Measurements from ENCODE around the gene MACROD1.

MACROD1 gene

GRCh38 chr11:64152841-64153691, 12.8 kb downstream of the MACROD1 start:
- in situ Hi-C loops (cut with HindIII; ENCODE audit: low sequenced_read_pairs): no loop called here

GRCh38 chr11:64151337-64151736, 14.6 kb downstream of the MACROD1 start:
- in situ Hi-C loops (cut with HindIII; ENCODE audit: low sequenced_read_pairs): no loop called here

GRCh38 chr11:64150481-64151239, 15.3 kb downstream of the MACROD1 start:
- in situ Hi-C loops (cut with HindIII; ENCODE audit: low sequenced_read_pairs): no loop called here

GRCh38 chr11:64150051-64150450, 15.9 kb downstream of the MACROD1 start:
- in situ Hi-C loops (cut with HindIII; ENCODE audit: low sequenced_read_pairs): no loop called here

- in situ Hi-C loops (cut with HindIII; ENCODE audit: low sequenced_read_pairs): no loop called here
Measured at GRCh38 chr11:64148917-64149617, 16.8 kb downstream of the MACROD1 start.

- in situ Hi-C loops (cut with HindIII; ENCODE audit: low sequenced_read_pairs): no loop called here
Measured at GRCh38 chr11:64148226-64148916, 17.5 kb downstream of the MACROD1 start.

- in situ Hi-C loops (cut with HindIII; ENCODE audit: low sequenced_read_pairs): no loop called here
Measured at GRCh38 chr11:64146036-64146955, 19.6 kb downstream of the MACROD1 start.

GRCh38 chr11:64144587-64145472, 21.1 kb downstream of the MACROD1 start:
- in situ Hi-C loops (cut with HindIII; ENCODE audit: low sequenced_read_pairs): no loop called here

- in situ Hi-C loops (cut with HindIII; ENCODE audit: low sequenced_read_pairs): no loop called here
Measured at GRCh38 chr11:64141081-64141783, 24.7 kb downstream of the MACROD1 start.

GRCh38 chr11:64140082-64140481, 25.8 kb downstream of the MACROD1 start:
- in situ Hi-C loops (cut with HindIII; ENCODE audit: low sequenced_read_pairs): no loop called here

- in situ Hi-C loops (cut with HindIII; ENCODE audit: low sequenced_read_pairs): no loop called here
Measured at GRCh38 chr11:64139049-64139448, 26.9 kb downstream of the MACROD1 start.

- in situ Hi-C loops (cut with HindIII; ENCODE audit: low sequenced_read_pairs): no loop called here
Measured at GRCh38 chr11:64138398-64138797, 27.5 kb downstream of the MACROD1 start.

GRCh38 chr11:64136765-64137441, 29.0 kb downstream of the MACROD1 start:
- in situ Hi-C loops (cut with HindIII; ENCODE audit: low sequenced_read_pairs): no loop called here

- in situ Hi-C loops (cut with HindIII; ENCODE audit: low sequenced_read_pairs): no loop called here
Measured at GRCh38 chr11:64135711-64136110, 30.2 kb downstream of the MACROD1 start.

- in situ Hi-C loops (cut with HindIII; ENCODE audit: low sequenced_read_pairs): no loop called here
Measured at GRCh38 chr11:64134963-64135362, 30.9 kb downstream of the MACROD1 start.

- in situ Hi-C loops (cut with HindIII; ENCODE audit: low sequenced_read_pairs): no loop called here
Measured at GRCh38 chr11:64132982-64133705, 32.8 kb downstream of the MACROD1 start.

- in situ Hi-C loops (cut with HindIII; ENCODE audit: low sequenced_read_pairs): no loop called here
Measured at GRCh38 chr11:64132191-64132771, 33.6 kb downstream of the MACROD1 start.
